ENCODE results near the gene AFF4.
"Not testable (repeated sequence)": the region's sequence is repeated elsewhere in the genome, so short reads cannot be mapped to it uniquely, and the experiment has no call there.

AFF4 gene, protein sequence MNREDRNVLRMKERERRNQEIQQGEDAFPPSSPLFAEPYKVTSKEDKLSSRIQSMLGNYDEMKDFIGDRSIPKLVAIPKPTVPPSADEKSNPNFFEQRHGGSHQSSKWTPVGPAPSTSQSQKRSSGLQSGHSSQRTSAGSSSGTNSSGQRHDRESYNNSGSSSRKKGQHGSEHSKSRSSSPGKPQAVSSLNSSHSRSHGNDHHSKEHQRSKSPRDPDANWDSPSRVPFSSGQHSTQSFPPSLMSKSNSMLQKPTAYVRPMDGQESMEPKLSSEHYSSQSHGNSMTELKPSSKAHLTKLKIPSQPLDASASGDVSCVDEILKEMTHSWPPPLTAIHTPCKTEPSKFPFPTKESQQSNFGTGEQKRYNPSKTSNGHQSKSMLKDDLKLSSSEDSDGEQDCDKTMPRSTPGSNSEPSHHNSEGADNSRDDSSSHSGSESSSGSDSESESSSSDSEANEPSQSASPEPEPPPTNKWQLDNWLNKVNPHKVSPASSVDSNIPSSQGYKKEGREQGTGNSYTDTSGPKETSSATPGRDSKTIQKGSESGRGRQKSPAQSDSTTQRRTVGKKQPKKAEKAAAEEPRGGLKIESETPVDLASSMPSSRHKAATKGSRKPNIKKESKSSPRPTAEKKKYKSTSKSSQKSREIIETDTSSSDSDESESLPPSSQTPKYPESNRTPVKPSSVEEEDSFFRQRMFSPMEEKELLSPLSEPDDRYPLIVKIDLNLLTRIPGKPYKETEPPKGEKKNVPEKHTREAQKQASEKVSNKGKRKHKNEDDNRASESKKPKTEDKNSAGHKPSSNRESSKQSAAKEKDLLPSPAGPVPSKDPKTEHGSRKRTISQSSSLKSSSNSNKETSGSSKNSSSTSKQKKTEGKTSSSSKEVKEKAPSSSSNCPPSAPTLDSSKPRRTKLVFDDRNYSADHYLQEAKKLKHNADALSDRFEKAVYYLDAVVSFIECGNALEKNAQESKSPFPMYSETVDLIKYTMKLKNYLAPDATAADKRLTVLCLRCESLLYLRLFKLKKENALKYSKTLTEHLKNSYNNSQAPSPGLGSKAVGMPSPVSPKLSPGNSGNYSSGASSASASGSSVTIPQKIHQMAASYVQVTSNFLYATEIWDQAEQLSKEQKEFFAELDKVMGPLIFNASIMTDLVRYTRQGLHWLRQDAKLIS

DNA sequence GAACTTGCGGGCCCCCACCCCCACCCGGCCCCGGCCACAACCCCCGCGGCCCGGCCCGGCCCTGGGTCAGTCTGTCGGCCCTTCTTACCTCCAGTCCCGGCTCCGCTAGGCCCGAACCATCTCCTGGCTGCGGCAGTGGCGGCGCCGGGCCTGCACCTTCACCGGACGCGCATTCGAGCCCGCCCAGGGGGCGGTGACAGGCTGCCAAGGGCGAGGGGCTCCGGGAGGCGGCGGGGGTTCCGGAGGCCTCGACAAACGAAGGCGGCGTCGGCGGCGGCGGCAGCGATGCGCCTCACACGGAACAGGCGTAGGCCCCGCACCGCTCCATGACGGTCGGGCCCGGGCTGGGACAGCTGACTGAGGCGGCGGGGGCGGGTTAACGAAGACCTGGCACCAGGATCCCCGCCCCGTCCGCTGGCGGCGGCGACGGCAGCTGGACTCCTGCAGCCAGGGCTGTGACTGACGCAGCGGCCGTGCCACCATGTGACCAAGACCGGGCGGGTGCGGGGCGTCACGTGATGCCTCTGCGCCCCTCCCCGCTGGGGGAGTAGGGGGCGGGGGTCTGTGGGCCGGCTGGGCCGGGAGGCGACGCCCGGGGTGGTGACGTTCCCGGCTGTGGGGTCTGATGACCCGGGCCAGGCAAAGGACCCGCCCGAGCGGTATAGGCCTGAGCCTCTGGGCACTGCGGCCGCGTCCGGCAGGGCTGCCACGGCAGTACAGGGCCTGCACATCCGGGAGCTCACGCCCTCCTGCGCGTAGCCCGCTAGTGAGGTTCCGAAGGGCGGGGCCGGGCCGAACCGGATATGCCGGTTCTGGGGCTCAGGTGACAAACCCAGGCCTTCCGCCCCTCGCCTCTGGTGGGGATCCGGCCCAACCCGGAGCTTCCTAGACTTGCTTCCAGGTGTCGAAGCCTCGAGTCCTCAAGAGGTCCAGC is at the start of gene AFF4:
Gene AFF4 (minus strand): TSS at position 464 of the 934 bp plus-strand sequence. CDS start 26,445 bp downstream, outside the sequence.
- peak; percentile 98 for DNase-seq

DNA sequence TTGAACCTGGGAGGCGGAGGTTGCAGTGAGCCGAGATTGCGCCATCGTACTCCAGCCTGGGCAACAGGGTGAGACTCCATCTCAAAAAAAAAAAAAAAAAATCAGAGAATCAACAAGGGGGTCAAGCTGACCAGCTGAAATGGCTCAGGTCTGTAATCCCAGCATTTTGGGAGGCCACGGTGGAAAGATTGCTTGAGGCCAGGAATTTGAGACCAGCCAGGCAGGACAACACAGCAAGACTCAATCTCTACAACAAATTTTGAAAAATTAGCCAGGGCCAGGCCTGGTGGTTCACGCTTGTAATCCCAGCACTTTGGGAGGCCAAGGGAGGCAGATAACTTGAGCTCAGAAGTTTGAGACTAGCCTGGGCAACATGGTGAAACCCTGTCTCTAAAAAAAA is 45.0 kb upstream of the AFF4 start:
- DNase-seq, result not testable (repeated sequence)

DNA sequence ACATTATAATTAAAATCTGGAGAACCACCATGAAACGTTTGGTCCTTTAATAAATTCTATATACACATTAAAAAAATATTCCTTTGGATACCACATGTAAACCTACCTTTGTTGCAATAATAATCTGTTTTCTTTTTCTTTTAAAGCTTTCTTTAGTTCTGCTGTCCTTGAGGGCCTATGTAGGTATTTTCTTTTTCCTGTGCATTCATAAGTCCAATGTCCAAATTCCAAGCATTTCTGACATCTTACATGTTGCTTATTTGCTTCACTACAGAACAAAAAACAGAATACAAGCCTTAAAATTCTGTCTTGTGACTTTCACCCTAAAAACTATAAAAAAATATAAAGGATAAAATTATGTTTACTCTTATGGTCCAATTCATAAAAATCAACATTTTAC is 43.2 kb upstream of the AFF4 start:
- no peak for DNase-seq

DNA sequence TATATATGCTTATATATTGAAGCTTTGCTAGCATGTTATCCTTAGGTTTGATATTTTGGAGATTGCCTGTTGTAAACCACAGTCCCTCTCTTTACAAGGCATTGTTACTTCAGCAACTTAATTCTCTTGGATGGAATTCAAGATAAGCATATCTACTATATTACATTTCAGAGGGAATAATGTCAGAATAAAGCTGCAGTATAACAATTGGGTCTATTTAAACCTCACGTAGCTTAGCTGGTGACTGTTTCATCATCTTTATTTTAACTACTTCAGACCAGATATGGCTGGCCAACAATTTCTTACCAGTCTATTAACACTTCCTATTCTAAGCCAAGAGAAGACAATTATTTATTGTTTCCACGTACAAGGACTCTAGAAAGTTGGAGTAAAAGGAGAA is 35.8 kb upstream of the AFF4 start:
- no peak for DNase-seq

DNA sequence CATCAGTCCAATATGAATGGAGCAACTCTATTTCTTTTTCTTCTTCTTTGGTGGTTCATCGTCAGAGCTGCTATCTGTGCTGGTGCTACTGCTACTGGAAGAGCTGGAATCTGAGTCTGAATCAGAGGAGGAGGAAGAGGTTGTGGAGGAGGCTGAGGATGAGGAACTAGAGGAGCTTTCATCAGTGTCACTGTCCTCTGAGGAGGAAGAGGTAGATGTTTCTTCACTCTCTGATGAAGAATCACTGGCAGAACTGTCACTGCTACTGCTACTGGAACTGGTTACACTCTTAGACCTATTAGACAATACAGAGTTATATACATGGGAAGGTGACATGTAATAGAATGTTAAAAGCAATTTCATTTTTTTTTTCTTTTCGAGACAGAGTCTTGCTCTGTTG is 35.1 kb upstream of the AFF4 start:
- DNase-seq, result peak; percentile 52

DNA sequence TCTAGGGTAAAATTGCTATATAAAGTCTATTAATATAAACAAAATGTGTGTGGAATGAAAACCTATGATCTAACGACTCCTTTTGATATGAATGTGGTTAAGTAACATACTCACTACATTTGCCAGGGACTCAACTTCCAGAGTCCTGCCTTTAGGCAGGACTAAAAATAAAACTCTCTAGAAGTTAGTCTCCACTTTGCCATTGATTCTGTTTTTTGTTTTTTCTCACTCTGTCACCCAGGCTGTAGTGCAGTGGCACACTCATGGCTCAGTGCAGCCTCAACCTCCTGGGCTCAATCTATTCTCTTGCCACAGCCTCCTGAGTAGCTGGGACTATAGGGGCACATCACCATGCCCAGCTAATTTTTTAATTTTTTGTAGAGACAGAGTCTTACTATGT is 32.9 kb upstream of the AFF4 start:
- no peak for DNase-seq

DNA sequence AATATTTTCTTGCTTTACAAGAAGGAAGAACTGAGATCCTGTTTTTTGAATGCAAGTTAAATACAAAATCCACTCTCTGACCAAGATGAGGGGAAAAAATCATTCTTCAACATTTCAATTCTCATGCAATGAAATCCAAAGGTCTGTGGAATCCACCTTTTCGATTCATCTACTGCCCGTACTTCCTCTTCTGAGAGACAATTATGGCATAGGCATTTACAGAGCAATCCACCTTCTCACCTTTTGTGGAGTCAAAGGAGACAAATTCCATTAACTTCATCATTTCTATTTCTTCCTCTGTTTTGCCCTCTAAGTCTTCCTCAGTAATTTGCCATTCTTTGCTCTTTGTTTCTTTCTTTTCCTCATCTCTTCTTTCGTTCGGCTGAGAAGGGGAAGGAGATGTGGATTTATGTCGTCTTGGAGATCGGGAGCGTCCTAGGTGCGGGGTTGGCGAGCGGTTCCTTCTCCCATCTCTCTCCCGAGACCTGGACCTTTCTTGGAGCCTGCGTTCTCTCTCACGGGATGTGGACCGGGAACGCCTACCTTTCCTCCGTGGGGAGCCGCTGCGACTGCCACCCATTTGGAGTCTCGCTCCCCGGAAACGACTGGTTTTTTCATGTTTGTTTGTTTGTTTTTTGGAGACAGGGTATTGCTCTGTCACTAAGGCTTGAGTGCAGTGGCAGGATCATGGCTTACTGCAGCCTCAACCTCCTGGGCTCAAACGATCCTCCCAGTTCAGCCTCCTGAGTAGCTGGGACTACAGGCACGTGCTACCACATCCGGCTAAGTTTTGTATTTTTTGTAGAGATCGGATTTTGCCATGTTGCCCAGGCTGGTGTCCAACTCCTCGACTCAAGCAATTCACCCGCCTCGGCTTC is 24.3 kb upstream of the AFF4 start:
- DNase-seq, result no peak

DNA sequence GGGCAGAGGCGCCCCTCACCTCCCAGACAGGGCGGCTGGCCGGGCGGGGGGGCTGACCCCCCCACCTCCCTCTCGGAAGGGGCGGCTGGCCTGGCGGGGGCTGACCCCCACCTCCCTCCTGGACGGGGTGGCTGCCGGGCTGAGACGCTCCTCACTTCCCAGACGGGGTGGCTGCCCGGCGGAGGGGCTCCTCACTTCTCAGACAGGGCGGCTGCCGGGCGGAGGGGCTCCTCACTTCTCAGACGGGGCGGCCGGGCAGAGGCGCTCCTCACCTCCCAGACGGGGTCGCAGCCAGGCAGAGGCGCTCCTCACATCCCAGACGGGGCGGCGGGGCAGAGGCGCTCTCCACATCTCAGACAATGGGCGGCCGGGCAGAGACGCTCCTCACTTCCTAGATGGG is 19.5 kb upstream of the AFF4 start:
- DNase-seq, result not testable (repeated sequence)

DNA sequence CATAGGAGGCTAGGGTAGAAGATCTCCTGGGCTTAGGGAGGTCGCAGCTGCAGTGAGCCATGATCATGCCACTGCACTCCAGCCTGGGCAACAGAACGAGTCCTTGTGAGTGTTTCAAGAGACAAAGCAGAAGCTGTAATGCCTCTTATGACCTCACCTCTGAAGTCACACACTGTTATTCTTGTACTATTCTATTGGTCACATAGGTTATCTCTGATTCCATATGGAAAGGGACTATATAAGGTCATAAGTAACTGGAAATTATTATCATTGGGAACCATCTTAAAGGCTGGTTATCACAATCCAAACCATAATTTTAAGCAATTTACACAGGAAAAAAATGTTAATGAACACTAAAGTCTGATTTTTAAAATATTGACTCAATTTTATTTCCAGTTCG is 17.9 kb upstream of the AFF4 start:
- DNase-seq, result peak; percentile 5

DNA sequence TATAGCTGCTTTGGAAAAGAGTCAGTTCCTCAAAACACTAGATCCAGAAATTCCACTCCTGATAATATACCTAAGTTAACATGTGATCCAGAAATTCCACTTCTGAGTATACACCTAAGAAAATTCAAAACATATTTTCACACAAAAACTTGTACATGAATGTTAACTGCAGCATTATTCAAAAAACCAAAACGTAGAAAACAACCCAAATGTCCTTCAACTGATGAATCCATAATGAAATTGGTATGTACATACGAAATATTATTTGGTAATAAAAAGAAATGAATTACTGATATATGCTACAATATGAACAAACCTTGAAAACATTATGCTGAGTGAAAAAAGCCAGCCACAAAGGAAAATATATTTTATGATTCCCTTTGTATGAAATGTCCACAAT is 16.5 kb upstream of the AFF4 start:
- no peak for DNase-seq

DNA sequence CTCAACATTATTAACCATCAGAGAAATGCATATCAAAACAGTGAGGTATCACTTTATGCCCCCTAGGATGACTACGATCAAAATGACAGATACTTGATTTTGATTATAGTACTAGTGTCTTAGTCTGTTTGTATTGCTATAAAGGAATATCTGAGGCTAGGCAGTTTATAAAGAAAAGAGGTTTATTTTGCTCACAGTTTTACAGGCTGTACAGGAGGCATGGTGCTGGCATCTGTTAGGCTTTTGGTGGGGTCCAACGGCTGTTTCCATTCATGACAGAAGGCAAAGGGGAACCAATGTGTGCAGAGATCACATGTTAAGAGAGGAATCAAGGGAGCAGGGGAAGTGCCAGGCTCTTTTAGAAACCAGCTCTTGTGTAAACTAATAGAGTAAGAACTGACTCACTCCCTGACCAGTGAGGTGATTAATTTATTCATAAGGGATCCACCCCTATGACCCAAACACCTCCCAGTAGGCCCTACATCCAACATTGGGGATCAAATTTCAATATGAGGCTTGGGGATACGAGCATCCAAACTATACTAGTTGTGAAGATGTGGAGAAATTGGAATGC is 16.0 kb upstream of the AFF4 start:
- DNase-seq, result peak; percentile 86

DNA sequence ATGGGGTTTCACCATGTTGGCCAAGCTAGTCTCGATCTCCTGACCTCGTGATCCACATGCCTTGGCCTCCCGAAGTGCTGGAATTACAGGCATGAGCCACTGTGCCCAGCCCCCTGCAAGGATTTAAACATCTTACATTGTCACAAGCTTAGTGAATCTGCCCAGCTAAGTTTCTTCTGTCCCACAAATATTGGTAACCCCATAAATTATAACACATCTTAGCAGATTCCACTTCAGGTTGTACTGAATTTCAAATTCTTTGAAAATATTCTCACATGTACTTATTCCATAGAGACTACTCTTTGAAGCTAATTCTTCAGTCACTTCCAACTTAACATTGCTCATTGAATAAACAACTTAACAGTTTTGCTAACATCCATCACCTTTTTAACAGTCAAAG is 13.4 kb upstream of the AFF4 start:
- no peak for DNase-seq

DNA sequence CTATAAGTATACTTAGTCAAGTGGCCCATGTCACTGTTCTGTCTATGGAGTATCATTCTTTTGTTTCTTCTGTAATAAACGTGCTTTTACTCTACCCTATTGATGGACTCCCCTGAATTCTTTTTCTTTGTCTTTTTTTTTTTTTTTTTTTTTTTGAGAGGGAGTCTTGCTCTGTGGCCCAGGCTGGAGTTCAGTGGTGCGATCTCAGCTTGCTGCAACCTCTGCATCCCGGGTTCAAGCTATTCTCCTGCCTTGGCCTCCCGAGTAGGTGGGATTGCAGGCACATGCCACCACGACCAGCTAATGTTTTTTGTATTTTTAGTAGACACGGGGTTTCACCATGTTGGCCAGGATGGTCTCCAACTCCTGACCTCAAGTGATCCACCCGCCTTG is 9.0 kb upstream of the AFF4 start:
- not testable (repeated sequence) for DNase-seq

DNA sequence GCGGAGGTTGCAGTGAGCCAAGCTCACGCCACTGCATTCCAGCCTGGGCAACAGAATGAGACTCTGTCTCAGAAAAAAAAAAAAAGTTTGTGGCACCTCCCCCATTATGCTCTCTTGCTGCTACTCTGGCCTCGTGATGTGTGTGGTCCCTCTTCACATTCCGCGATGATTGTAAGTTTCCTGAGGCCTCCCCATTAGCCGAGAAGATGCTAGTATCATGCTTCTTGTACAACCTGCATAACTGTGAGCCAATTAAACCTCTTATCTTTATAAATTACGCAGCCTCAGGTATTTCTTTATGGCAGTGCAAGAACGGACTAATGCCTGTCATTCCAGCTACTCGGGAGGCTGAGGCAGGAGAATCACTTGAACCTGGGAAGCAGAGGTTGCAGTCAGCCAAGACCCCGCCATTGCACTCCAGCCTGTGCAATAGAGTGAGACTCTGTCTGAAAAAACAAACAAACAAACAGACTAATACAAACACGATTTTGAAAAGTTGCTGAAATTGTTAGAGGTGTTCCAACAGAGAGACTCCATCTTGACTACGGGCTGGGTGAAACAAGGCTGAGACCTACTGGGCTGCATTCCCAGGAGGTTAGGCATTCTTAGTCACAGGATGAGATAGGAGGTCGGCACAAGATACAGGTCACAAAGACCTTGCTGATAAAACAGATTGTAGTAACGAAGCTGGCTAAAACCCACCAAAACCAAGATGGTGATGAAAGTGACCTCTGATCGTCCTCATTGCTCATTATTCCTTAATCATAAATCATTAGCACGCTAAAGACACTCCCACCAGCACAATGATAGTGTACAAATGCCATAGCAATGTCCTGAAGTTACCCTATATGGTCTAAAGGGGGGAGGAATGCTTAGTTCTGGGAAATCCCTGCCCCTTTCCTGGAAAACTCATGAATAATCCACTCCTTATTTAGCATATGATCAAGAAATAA is 8.3 kb upstream of the AFF4 start:
- DNase-seq, result no peak

DNA sequence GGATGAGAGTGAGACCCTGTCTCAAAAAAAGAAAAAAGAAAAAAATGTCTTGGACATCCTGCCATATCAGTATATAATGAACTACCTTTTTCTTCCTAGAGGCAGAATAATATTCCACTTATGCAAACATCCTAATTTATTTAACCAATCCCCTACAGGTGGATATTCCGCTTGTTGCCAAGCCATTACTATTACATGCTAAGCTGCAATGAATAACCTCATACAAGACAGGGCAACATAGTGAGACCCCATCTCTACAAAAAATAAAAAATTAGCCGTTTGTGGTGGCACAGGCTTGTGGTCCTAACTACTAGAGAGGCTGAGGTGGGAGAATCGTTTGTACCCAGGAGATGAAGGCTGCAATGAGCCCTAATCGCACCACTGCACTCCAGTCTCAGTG is 1.7 kb upstream of the AFF4 start:
- no peak for DNase-seq

DNA sequence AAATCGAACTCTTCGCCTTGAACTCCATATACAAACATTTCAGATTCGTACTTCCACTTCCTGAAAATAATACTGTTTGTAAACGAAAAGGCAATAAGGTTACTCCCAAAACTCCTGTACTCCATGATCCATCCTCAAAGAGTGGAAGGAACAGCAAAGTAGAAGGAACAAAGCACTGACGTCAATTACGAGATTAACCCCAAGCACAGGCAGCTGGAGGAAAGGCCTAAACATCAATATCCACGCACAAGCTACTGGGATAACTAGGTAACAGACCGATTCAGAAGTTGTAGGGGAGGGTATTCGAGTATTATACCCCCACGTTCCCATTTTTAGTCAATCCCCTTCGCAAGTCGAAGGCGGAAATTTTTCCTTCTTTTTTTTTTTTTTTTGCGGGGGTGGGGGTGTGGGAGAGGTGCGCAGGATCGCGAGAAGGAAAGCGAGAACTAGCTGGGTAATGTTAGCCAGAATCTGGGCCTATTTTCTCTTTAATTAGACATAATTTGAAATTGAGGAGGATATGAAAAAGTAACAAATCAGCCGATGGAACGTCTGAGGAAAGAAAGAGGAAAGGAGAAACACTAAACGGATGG is 909 bp downstream of the AFF4 start:
- DNase-seq, result peak; percentile 59

DNA sequence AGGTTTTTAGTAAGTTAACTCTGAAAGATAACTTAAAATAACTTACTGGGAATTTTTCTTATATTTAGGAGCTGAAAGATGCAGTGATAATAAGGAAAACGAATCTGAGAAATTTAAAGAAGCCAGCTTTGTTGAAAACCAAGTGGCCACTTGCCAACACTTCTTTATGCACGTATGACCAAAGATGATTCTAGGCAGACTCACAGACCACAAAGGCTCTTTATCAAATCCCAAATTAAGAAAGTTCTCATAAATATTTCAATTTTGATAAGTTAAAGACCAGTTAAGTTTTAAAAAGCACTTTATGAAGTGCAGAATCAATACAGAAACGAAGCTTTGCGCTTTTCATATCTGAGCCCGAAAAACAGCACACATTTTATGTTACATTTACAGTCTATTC is 1.5 kb downstream of the AFF4 start:
- peak; percentile 32 for DNase-seq

DNA sequence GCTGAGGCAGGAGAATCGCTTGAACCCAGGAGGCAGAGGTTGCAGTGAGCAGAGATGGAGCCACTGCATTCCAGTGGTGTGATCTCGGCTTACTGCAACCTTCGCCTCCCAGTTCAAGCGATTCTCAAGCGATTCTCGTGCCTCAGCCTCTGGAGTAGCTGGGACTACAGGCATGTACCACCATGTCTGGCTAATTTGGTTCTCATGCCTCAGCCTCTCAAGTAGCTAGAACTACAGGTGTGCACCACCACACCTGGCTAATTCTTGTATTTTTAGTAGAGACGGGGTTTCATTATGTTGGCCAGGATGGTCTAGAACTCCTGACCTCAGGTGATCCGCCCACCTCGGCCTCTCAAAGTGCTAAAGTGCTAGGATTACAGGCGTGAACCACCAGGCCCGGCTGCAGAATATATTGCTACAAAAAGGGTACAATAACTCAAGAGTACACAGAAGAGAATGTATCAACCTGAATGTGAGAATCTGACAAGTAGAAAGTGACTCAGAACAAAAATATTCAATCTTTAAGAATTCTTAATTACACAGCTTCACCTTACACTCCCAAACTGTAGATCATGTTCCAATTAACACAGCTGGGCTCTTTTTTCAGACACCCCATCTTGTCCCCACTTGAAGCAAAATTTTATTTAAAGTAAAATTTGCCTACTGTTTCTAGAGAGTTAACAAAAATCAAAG is 2.2 kb downstream of the AFF4 start:
- not testable (repeated sequence) for DNase-seq

Data from suppressor macrophage treated with lipopolysaccharide for 4 hours (primary cell).